H1 (cell line): Measurements from ENCODE around the gene EEF1G. TPM values are rescaled to one million over a fixed set of nuclear protein-coding genes. Genes with fewer than 3 reads are reported as not detected.

Experiments used
- BACH1 ChIP-seq: IDR thresholded peaks from 2 replicates; pipeline ENCODE4 v1.6.1; 2012; ENCODE audit warnings: low read length, improper control_type of control experiment
- BCL11A ChIP-seq, 2 experiments: IDR thresholded peaks; one replicate each; pipeline ENCODE4 v1.6.1; 2011; ENCODE audit warnings: low read depth in 2 of 2, low read length in 2 of 2, mild to moderate bottlenecking in 2 of 2
- BRCA1 ChIP-seq: IDR thresholded peaks from 2 replicates; pipeline ENCODE4 v1.6.1; 2012; ENCODE audit warnings: low read depth, low read length, improper control_type of control experiment
- CBX8 ChIP-seq: fragments of 300-800, 300-1000 bp; sonication (generic); IDR thresholded peaks from 2 replicates; pipeline ENCODE4 v1.7.1; 2016; ENCODE audit warnings: low read depth, low read length, borderline replicate concordance
- CHD1 ChIP-seq: IDR thresholded peaks from 2 replicates; pipeline ENCODE4 v1.6.1; 2012; ENCODE audit warnings: low read depth, low read length, improper control_type of control experiment
- CREB1 ChIP-seq: IDR thresholded peaks from 2 replicates; pipeline ENCODE4 v1.6.1; 2012; ENCODE audit warnings: inconsistent platforms
- EGR1 ChIP-seq: IDR thresholded peaks from 2 replicates; pipeline ENCODE4 v1.6.1; 2011; ENCODE audit warnings: low read depth, low read length, borderline replicate concordance
- GABPA ChIP-seq: IDR thresholded peaks from 2 replicates; pipeline ENCODE4 v1.6.1; 2011; ENCODE audit warnings: mild to moderate bottlenecking, low read length, moderate library complexity, borderline replicate concordance; ENCODE audit not compliant: insufficient read depth
- JUN ChIP-seq: IDR thresholded peaks from 2 replicates; pipeline ENCODE4 v1.6.1; 2011; ENCODE audit warnings: low read depth, mild to moderate bottlenecking, improper control_type of control experiment, low read length
- KDM1A ChIP-seq: fragments of 200-600, 300-600 bp; sonication (generic); IDR thresholded peaks from 2 replicates; pipeline ENCODE4 v1.7.1; 2016; ENCODE audit warnings: mild to moderate bottlenecking, low read length, borderline replicate concordance
- KDM5A ChIP-seq: fragments of 200-600 bp; IDR thresholded peaks from 2 replicates; pipeline ENCODE4 v1.7.1; 2012; ENCODE audit warnings: mild to moderate bottlenecking, low read length, inconsistent platforms, mixed read lengths
- NANOG ChIP-seq: IDR thresholded peaks from 2 replicates; pipeline ENCODE4 v1.6.1; 2011; ENCODE audit warnings: low read length, low read depth, mild to moderate bottlenecking, inconsistent platforms; ENCODE audit not compliant: insufficient read depth, poor library complexity, severe bottlenecking
- POLR2AphosphoS5 ChIP-seq: IDR thresholded peaks from 2 replicates; pipeline ENCODE4 v1.6.1; 2011; ENCODE audit warnings: low read depth, low read length
- POU5F1 ChIP-seq: IDR thresholded peaks from 2 replicates; pipeline ENCODE4 v1.6.1; 2011; ENCODE audit warnings: low read depth, mild to moderate bottlenecking, low read length, moderate library complexity
- RAD21 ChIP-seq, 2 experiments: IDR thresholded peaks in 1 of 2; conservative IDR thresholded peaks in 1 of 2; 2 replicates each; pipeline ENCODE4 v1.6.1; 2011; ENCODE audit warnings: low read depth in 2 of 2, low read length in 2 of 2, improper control_type of control experiment in 1 of 2, inconsistent platforms in 1 of 2, mild to moderate bottlenecking in 1 of 2, moderate library complexity in 1 of 2
- RXRA ChIP-seq: IDR thresholded peaks from 2 replicates; pipeline ENCODE4 v1.6.1; 2011; ENCODE audit warnings: low read depth, mild to moderate bottlenecking, low read length, moderate library complexity; ENCODE audit not compliant: insufficient read depth
- TCF12 ChIP-seq: IDR thresholded peaks from 2 replicates; pipeline ENCODE4 v1.6.1; 2011; ENCODE audit warnings: low read depth, mild to moderate bottlenecking, low read length
- ZNF274 ChIP-seq: IDR thresholded peaks from 2 replicates; pipeline ENCODE4 v1.7.0; 2012; ENCODE audit warnings: low read length, borderline replicate concordance; ENCODE audit errors: extremely low read depth
- polyA plus RNA-seq, 7 experiments: library from polyadenylated mRNA; depleted of rRNA in 3 of 7; stranded (reverse) in 5 of 7; unstranded in 2 of 7; fragments of >200 nt in 5 of 7; fragments of 200-250 nt in 2 of 7; gene quantifications; 1 replicate in 5 of 7; 2 replicates in 1 of 7; 4 replicates in 1 of 7; pipeline versions ENCODE4 v1.2.1 to v1.2.3, GENCODE V29; 2011 to 2013; ENCODE audit warnings: missing spikeins in 2 of 7, mixed read lengths in 2 of 7
- total RNA-seq: library from RNA; stranded (reverse); fragmentation: NEBNext Ultra II Directional; extraction: Animal tissue kit (Norgen Biotek cat#: 25700); gene quantifications from 2 replicates; pipeline ENCODE4 v1.2.1, GENCODE V29; 2021
- TF ChIP-seq, protein P1 (sequence below): IDR thresholded peaks from 2 replicates; pipeline ENCODE4 v1.6.1; 2011; ENCODE audit warnings: low read depth, mild to moderate bottlenecking, low read length; ENCODE audit not compliant: insufficient read depth
- TF ChIP-seq, protein P2 (sequence below): IDR thresholded peaks from 2 replicates; pipeline ENCODE4 v1.6.1; 2012; ENCODE audit warnings: inconsistent platforms
- TF ChIP-seq, protein P3 (sequence below): IDR thresholded peaks from 2 replicates; pipeline ENCODE4 v1.6.1; 2012; ENCODE audit warnings: low read length, inconsistent platforms
- TF ChIP-seq, protein P4 (sequence below): IDR thresholded peaks from 2 replicates; pipeline ENCODE4 v1.6.1; 2012; ENCODE audit warnings: inconsistent platforms

EEF1G gene
- total and polyA plus RNA-seq, 2 of the 8 experiments (the other 6 are each of a cell fraction or from before 2014, with no cell fraction given): 1,627 to 1,996 TPM

DNA sequence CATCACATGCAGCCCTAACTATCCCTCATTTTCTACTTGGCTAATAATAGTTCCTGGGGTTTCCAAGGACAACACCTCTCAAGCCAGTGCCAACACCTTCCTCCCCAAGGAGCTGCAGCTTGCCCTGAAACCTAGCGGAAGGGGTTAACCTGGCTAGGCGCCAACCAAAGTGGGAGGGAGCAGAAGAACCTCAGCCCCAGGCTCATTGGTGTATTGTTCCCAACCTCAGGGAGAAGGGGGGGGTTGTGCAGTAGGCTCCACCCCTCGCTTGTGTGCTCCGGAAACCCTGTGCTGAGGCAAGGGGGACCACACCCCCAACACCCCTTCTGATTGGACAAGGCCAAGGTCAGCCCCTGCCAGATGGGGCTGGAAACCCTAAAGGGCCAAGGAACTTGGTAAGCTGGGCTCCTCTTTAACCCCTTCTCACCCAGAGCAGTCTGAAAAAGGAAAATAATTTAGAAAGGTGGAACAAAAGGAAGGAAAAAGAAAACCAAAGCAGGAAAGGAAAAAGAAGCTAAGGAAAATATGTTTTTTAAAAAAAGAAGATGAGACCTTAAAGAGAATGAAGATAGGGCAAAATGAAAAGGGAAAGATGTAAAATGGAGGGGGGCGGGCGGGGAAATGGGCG lies 25.5 kb upstream of the EEF1G start (continued):
- TF ChIP-seq KDM1A (no peak), RAD21 (IDR thresholded peaks at IDR 0.05 in 1 of 2, conservative IDR thresholded peaks at IDR 0.05 in 1 of 2; ENCODE audit: low read depth in 2 of 2, low read length in 2 of 2) (no peak), POU5F1 (no peak), BACH1 (no peak), GABPA (no peak), CREB1 (no peak), ZNF274 (no peak), CBX8 (no peak), EGR1 (no peak), BCL11A (IDR thresholded peaks at IDR 0.05; ENCODE audit: low read depth in 2 of 2, low read length in 2 of 2) (no peak), RXRA (no peak), NANOG (peak; percentile 57), KDM5A (no peak), TCF12 (no peak), JUN (no peak), CHD1 (no peak), POLR2AphosphoS5 (0 out of 2 replicates have a peak, but pooled peaks have one; percentile 29), BRCA1 (no peak)
- TF ChIP-seq, protein P1, sequence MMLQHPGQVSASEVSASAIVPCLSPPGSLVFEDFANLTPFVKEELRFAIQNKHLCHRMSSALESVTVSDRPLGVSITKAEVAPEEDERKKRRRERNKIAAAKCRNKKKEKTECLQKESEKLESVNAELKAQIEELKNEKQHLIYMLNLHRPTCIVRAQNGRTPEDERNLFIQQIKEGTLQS: no peak
- TF ChIP-seq, protein P2, sequence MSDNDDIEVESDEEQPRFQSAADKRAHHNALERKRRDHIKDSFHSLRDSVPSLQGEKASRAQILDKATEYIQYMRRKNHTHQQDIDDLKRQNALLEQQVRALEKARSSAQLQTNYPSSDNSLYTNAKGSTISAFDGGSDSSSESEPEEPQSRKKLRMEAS: peak; percentile 45; the same call in 1 of the 2 replicates
- TF ChIP-seq, protein P3, sequence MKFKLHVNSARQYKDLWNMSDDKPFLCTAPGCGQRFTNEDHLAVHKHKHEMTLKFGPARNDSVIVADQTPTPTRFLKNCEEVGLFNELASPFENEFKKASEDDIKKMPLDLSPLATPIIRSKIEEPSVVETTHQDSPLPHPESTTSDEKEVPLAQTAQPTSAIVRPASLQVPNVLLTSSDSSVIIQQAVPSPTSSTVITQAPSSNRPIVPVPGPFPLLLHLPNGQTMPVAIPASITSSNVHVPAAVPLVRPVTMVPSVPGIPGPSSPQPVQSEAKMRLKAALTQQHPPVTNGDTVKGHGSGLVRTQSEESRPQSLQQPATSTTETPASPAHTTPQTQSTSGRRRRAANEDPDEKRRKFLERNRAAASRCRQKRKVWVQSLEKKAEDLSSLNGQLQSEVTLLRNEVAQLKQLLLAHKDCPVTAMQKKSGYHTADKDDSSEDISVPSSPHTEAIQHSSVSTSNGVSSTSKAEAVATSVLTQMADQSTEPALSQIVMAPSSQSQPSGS: no peak
- TF ChIP-seq, protein P4, sequence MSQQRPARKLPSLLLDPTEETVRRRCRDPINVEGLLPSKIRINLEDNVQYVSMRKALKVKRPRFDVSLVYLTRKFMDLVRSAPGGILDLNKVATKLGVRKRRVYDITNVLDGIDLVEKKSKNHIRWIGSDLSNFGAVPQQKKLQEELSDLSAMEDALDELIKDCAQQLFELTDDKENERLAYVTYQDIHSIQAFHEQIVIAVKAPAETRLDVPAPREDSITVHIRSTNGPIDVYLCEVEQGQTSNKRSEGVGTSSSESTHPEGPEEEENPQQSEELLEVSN: no peak
